GM19467 (cell line): Measurements from ENCODE around the gene FHIT.
"Not testable (repeated sequence)": the region's sequence is repeated elsewhere in the genome, so short reads cannot be mapped to it uniquely, and the experiment has no call there.

Experiments
- ATAC-seq: cut with Tn5 transposase; IDR thresholded peaks from one replicate; pipeline ENCODE4 v1.9.1; 2021; ENCODE audit warnings: mild to moderate bottlenecking, moderate library complexity; ENCODE audit not compliant: unreplicated experiment

FHIT gene

DNA sequence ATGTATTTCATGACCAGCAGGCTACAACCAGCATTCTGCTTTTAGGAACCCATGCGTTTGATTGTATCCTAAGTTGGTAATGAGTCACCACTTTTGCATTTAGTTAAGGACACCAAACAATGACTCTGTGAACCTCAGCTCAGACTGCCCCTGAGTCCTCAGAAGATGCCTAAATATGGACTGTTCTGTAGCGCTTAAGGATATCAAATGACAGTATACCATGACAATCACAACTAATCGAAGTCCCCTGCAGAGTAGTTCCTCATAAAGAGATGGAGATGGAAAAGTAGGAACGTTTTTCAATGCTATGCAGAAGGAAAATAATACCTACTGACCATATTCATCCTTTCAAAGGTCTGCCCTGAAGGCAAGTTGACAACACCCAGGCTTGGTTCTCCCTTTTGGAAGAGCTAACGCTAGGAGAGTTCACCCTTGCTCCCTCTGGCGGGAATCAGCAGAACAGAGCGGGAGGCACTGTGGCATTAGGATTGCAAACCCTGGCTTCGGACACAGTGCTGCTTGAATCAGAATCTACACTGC, 508.6 kb downstream of the FHIT start:
- no peak for ATAC-seq

DNA sequence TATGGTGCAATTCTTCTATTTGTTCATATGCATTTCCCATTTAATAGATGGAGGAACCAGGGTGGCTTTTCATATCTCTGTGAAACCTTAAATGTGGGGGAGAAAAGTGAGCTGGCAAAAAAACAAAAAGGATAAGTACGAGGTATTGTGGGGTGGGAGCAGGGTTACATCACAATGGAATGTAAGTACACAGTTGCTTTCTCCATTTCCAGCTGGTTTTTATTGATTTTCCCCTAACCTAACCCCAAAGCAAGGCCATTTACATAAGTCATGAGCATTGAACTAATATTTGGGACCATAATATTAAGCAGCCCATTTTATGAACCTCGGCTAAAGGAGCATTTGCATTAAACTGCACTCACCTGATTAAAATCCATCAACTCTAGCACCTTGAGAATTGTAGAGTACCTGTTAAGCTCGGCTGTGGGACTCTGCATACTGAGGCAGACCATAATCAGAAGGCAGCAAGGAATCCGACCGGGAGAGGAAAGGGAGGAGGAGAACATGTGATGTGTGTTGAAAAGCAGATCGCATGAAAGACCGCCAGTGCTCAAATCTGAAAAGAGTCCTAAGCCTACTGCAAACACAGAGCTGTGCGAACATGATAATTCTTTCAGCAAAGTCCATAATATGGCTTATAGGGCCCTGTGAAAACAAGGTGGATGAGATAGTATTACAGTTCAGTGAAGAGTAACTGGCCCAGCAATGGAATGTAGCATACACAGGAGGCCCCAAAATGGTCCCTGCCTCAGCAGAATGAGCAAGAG, 513.4 kb downstream of the FHIT start:
- no peak for ATAC-seq

- no peak for ATAC-seq
These were observed 520.9 kb downstream of the FHIT start for GRCh38 chr3:60730371-60730770.

GRCh38 chr3:60729056-60729455, 522.2 kb downstream of the FHIT start:
- ATAC-seq = no peak

- no peak for ATAC-seq
These were observed 523.2 kb downstream of the FHIT start for GRCh38 chr3:60728006-60728405.

GRCh38 chr3:60720736-60721135, 530.5 kb downstream of the FHIT start:
- no peak for ATAC-seq

GRCh38 chr3:60716573-60716972, 534.7 kb downstream of the FHIT start:
- ATAC-seq = no peak

DNA sequence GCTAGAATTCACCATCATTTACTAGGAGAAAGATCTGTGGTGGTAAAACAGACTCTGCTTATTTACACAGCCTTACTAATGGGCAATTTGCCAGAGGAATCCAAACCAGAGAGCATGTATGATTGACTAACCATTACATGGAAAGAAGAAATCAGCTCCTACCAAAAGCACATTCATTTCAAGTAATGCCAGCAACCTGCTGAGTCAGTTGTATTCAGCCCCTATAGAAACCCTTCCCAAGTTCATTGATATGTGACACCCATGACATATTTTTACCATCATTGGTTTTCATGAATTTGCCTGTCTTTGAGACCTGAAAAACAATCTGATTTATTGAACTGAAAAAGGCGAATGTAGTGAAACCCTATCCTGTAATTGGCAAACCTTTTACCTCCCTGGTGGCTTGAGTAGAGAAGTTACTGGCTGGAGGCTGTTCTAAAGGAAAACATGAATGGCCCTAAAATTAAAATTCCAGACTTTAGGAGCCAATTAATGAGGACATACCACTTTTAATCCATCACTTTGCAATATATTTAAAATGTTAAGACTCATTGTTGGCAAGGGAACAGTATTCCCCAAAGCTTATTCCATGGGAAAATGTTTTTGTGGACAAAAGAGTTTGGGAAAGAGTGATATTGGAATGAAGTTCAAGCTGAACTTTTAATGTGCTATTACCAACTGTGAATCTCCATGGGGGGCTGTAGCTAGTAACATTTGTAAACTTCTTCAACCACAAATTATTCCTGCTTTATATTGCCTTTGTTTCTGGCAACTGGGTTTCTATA, 542.9 kb downstream of the FHIT start:
- ATAC-seq = no peak

- no peak for ATAC-seq
These were observed 543.7 kb downstream of the FHIT start for GRCh38 chr3:60707452-60708020.

- no peak for ATAC-seq
These were observed 547.1 kb downstream of the FHIT start for GRCh38 chr3:60703956-60704736.

GRCh38 chr3:60703008-60703407, 548.2 kb downstream of the FHIT start:
- ATAC-seq = no peak

GRCh38 chr3:60698117-60698516, 553.1 kb downstream of the FHIT start:
- no peak for ATAC-seq

DNA sequence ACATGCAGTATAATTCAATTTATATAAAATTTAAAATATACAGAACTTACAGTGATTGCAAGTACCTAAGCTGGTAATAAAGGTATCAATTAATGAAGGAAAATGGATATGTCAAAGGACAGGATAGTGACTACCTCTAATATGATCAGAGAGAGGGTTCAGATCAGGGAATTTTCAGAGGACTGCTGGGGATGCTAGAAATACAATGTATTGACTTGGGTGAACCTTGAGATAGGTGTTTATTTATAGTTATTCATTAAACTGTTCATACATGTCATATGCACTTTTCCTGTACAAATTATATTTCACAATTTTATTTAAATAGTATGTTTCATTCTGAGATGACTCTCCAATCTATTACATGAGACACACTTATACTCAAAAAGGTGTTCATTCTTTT, 554.1 kb downstream of the FHIT start:
- no peak for ATAC-seq

DNA sequence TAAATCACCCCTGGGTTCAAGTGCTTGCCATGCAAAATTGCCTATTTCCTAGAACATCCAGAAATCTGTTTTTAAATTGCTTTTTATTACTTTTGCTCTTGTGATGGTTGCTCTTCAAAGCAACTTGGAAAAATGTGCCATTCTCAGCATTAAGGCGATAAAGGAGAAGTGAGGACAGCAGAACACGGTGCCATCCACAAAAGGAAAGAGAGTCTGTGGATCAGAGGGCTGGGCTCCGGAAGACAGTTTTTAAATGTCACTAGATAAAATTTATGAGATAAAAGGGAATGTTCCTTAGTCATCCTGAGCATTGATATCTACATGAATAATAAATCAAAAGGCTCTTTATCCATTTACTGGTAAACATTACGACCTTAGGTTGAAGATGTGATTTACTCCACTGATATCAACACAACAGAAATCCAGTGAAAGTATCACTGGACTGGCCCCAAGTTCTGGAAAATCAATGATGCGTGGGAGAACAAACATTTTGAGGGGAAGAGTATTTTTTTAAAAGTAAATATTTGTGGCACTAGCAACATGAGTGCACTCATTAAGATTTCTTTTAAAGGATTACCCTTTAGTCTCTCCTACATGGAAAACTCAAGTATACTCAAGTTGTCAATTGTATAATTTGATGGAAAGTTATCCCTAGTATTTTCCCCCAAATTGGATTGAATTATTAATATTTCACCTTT, 554.7 kb downstream of the FHIT start:
- ATAC-seq = no peak

DNA sequence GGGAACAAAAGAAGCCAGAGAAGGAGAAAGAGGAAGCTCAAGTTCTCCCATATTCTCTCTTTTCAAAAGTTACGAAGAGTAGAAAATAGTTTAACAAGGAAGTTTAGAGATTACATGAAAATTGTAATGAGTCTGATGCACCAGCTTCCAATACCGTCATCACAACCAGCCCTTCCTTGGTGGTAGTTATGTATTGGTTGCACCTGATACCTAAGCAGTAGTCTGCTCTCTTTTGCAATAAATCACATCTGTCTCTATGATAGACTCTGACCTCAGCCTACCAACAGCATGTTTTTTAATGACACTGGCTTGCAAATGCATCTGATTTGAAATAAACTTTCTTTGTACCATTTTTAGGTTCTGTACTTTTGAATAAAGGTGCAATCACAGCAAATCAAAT, 575.8 kb downstream of the FHIT start:
- ATAC-seq = no peak

DNA sequence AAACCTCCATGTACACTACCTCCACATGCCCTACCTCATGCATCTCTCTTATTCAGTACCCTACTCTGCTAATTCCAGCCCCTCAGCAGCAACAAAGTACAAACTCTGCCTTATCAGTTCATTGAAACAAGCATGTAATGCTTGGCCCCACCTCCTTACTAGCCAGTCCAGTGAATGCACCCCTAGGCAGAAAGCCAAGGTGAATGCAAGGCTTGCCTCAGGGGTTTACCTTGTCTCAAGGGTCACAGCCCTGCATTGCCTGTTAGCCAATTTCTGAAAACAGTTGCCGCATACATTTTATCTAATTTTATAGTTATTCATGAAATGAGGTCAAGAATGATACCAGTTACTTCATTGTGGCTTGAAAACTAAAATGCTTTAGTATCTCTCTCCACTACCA, 576.4 kb downstream of the FHIT start:
- no peak for ATAC-seq

DNA sequence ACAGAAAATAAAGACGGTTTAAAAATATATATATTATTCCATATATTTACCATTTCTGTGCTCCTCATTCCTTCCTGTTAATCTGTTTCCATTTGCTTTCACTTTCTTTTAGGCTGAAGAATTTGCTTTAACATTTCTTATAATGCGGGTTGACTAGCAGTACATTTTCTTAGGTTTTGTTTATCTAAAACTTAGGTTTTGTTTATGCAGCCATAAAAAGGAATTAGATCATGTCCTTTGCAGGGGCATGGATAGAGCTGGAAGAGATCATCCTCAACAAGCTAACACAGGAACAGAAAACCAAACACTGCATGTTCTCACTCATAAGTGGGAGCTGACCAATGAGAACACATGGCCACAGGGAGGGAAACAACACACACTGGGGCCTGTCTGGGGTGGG, 578.1 kb downstream of the FHIT start:
- no peak for ATAC-seq

GRCh38 chr3:60672337-60672736, 578.9 kb downstream of the FHIT start:
- not testable (repeated sequence) for ATAC-seq

DNA sequence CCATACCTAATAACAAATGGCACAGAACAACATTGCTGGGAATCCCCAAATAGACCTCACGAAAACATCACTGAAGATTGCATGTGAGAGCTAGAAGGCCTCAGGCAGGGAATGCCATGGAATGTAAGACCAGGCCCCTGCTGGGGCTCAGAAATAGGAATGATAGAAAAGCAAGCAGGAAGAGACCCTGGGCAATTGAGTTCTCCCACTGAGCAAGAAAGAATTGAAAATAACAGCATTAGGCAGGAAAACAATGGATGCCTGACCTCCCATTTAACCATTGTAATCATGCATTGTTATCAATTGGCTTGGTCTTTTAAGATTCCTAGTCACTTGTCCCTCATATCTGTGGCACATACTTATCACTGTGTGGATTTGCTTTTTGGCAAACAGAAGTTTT, 581.6 kb downstream of the FHIT start:
- ATAC-seq = no peak

DNA sequence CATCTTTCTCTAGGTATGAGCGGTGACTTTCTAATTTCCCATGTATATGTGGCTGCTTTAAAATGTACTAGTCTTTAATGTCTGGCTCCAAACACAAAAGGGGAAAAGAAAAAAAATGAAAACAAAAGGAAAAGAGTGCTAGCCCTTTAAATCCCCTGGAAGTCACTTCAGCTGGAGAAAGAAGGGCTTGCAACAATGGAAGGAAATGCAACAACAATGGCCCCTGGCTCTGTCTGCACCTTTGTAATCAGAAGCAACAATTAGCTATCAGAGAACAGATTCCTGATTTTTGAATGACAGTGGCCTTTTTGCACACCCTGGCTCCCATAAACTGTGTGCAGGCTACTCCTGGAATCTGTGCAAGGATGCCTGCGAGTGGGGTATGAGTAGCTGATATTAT, 591.2 kb downstream of the FHIT start:
- no peak for ATAC-seq
